ENCODE data around the gene KDELR3. TPM values are rescaled to one million over a fixed set of nuclear protein-coding genes. Genes with fewer than 3 reads are reported as not detected.

KDELR3 gene
- total and polyA plus RNA-seq, 2 donors (not counting 3 experiments of a cell fraction or from before 2014, with no cell fraction given): 28.6 to 61.3 TPM

- H3K9me3 ChIP-seq (replicated peaks; ENCODE audit: control insufficient read depth, insufficient read depth, low read length): no peaks in the 10 kb centered on the region
- FAIRE-seq: no peak
- H3K27me3 ChIP-seq (ENCODE audit: control insufficient read depth in 2 of 2, insufficient read depth in 2 of 2, low read length in 2 of 2): peaks cover 4% of the 10 kb centered on the region in 2 experiments
- no peaks in the 10 kb centered on the region for H3K9me1 ChIP-seq (replicated peaks; ENCODE audit: control insufficient read depth, extremely low read depth, insufficient read depth, low read length)
- H3K36me3 ChIP-seq (ENCODE audit: control insufficient read depth in 2 of 2, extremely low read depth in 1 of 2, insufficient read depth in 2 of 2, low read length in 2 of 2): no peaks in the 10 kb centered on the region
- H3K9ac ChIP-seq (replicated peaks; ENCODE audit: extremely low read depth, insufficient read depth, low read length): no peak overlapping the region
- no peak overlapping the region for H3K4me2 ChIP-seq (ENCODE audit: insufficient read depth, low read length)
- TF ChIP-seq CTCF (IDR thresholded peaks at IDR 0.05; ENCODE audit: extremely low read depth in 1 of 2, insufficient read depth in 1 of 2, low read depth in 1 of 2, low read length in 2 of 2) (no peak), POLR2A (IDR thresholded peaks at IDR 0.05; ENCODE audit: low read depth, low read length) (no peak), FOS (IDR thresholded peaks at IDR 0.05; ENCODE audit: borderline replicate concordance, insufficient read depth, low read length) (no peak), MYC (IDR thresholded peaks at IDR 0.05; ENCODE audit: low read depth, low read length) (no peak), EZH2 (IDR thresholded peaks at IDR 0.05; ENCODE audit: borderline replicate concordance, low read depth, low read length, severe bottlenecking) (no peak), GATA2 (IDR thresholded peaks at IDR 0.05; ENCODE audit: insufficient read depth, insufficient read length, low read depth, low read length) (no peak), POLR2AphosphoS5 (IDR thresholded peaks at IDR 0.05; ENCODE audit: insufficient read depth, low read depth, low read length) (no peak), JUN (IDR thresholded peaks at IDR 0.05; ENCODE audit: borderline replicate concordance, insufficient read depth, insufficient read length, low read depth) (no peak), MAX (IDR thresholded peaks at IDR 0.05; ENCODE audit: insufficient read depth, insufficient read length) (no peak)
- intact Hi-C loops (cut with micrococcal nuclease) (no loop called here), dilution Hi-C loops (cut with MboI; ENCODE audit: extremely low pct_ligation_motif_present, low sequenced_read_pairs) (no loop called here)
- no peak overlapping the region for H2AFZ ChIP-seq (ENCODE audit: low read depth, low read length)
- no peak overlapping the region for H3K4me3 ChIP-seq (replicated peaks in 1 of 3; ENCODE audit: insufficient read depth in 1 of 3, low read depth in 1 of 3, low read length in 3 of 3)
- no peaks in the 10 kb centered on the region for H4K20me1 ChIP-seq (replicated peaks; ENCODE audit: control insufficient read depth, extremely low read depth, insufficient read depth, low read length)
- H3K4me1 ChIP-seq (ENCODE audit: control insufficient read depth, extremely low read depth, insufficient read depth, low read length): no peaks in the 10 kb centered on the region
- H3K79me2 ChIP-seq (ENCODE audit: control insufficient read depth, insufficient read depth, low read length): no peaks in the 10 kb centered on the region
- ChIA-PET POLR2A (no interaction called here), CTCF (interaction anchor here (1.5 kb wide), 1 partner anchor 10 kb away, joined by 4 read pairs; no protein-coding TSS in a partner anchor)
- DNase-seq (ENCODE audit: low read depth, low spot score): no peak
- no peak overlapping the region for H3K27ac ChIP-seq (ENCODE audit: insufficient read depth, low read depth, low read length)
- BruUV-seq (replicated peaks): no TSS peak
These were observed 24.8 kb upstream of the KDELR3 start for GRCh38 chr22:38442967-38443627.

All from endothelial cell of umbilical vein (primary cell).